DMS53 treated with DMSO at 0.1 percent for 48 hours (cell line): Measurements from ENCODE around the gene TCAF1.
"Not testable (repeated sequence)": the region's sequence is repeated elsewhere in the genome, so short reads cannot be mapped to it uniquely, and the experiment has no call there.

ENCODE experiments used
- DNase-seq: peaks from one replicate; lab custom pipeline; 2025; ENCODE audit not compliant: unreplicated experiment; lab: John Stamatoyannopoulos, UW

The TCAF1 gene

DNA sequence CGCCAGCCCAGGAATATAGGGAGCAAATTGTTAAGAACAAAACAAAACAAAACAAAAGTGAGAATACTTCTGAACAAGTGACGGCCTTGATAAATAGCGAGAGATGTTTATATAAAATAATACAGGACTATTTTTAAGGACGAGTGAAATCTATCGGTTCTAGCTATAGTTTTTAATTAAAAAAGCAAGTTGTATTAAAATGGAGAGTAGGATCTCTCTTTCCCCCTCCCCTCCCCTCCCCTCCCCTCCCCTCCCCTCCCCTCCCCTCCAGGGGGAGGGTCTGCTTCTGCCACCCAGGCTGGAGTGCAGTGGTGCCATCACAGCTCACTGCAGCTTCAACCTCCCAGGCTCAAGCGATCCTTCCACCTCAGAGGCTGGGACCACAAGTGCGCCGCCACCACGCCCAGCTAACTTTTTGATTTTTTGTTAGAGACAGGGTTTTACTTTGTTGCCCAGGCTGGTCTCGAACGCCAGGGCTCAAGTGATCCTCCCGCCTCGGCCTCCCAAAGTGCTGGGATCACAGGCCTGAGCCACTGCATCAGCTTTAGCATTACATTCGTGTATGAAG lies 440 bp upstream of the TCAF1 start:
- no peak for DNase-seq

- peak; percentile 68 for DNase-seq
Measured at GRCh38 chr7:143901332-143901667, 676 bp downstream of the TCAF1 start.

DNA sequence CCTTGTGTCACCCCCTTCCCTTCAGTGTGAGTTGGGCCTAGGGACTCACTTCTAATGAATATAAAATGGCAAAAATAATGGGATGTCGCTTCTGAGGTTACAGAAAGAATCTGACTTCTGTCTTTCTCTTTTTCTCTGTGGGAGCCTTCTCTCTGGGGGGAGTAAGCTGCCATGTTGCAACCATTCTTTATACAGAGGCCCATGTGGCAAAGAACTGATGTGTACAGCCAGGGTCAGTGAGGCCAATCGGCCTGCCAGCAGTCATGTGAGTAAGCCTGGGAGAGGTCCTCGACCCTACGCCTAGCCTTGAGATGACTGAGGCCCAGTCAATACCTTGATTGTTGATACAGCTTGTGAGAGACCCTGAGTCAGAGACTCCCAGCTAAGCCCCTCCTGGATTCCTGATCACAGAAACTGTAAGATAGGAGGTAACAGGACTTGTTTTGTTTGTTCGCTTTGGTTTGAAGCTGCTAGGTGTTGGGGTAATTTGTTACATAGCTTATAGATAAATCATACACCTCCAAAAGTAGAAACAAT lies 1.7 kb downstream of the TCAF1 start:
- DNase-seq = no peak

DNA sequence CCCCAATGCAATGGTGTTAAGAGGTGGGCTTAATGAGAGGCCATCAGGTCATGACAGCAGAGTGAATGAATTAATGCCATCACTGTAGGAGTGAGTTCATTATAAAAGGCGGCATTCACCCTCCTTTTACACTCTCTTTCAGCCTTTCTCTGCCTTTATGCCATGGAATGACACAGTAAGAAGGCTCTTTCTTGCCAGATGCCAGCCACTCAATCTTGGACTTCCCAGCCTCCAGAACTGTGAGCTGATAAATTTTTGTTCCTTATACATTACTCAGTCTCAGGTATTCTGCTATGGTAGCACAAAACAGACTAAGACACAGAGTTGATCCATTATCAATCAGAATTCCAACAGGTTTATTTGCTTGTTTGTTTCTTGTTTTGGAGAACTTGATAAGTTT lies 3.2 kb downstream of the TCAF1 start:
- DNase-seq = no peak

DNA sequence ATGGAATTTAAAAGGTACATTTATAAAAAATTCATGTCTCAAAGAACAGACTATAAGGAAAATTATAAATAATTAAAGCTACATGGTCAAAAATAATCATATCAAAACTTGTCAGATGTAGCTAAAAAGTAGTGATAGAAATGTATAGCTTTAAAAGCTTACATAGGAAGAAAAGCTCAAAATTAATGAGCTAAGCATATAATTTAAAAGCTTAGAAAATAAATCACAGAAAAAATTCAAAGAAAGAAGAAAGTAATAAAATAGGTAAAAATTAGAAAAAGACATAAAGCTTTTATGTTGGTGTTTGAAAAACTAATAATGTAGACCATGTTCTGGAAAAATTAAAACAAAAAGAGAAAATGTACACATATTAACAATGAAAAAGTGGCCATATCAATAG lies 5.3 kb downstream of the TCAF1 start:
- no peak for DNase-seq

DNA sequence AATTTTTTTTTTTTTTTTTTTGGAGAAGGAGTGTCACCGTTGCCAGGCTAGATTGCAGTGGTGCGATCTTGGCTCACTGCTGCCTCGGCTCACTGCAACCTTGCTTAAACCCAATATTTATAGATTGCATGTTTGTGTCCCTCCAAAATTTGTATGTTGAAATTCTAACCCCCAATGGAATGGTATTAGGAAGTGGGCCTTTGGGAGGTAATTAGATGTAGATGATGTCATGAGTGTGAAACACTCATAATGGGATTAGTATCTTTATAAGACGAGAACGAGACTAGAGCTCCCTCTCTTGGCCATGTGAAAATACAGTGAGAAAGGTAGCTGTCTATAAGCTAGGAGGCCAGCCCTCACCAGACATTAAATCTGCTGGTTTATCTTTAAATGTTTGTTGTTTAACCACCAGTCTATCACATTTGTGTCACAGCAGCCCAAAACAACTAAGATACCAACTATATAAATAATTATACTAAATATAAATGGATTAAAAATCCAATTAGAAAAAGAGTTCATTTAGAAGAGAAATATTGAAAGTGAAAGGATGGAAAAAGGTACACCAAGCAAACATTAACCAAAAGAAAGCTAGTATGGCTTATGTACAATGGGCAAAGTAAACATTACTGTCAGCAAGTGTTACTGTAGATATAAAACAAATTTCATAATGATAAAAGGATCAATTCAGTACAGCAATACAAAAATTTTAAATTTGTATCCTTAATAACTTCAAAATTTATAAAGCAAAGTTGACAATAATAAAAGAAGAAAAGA lies 9.3 kb downstream of the TCAF1 start:
- peak; percentile 90 for DNase-seq

- no peak for DNase-seq
Measured at GRCh38 chr7:143891457-143891856, 10.5 kb downstream of the TCAF1 start.

GRCh38 chr7:143890558-143890957 lies 11.4 kb downstream of the TCAF1 start:
- DNase-seq = no peak

GRCh38 chr7:143889068-143889467 lies 12.9 kb downstream of the TCAF1 start:
- DNase-seq = no peak

- no peak for DNase-seq
Measured at GRCh38 chr7:143886826-143887477, 15.0 kb downstream of the TCAF1 start.

DNA sequence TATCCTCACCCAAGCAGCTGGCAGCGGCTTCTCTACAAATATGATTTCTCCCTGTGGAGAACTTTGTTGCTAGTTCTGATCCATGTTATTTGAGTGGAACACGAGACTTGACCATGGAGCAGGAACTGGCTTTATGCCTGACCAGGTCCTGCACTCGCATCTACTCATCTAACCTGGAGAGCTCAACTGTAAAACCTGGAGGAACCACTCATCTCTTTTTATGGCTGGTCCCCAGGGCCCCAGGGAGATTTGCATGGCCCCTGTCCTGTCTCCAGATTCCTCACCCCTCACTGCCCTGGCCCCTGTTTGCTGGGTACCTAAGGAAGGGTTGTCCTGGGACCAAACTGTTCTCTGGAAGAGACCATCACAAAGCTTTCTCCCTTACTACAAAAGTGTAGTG lies 16.0 kb downstream of the TCAF1 start:
- no peak for DNase-seq

- no peak for DNase-seq
Measured at GRCh38 chr7:143884969-143885559, 16.9 kb downstream of the TCAF1 start.

GRCh38 chr7:143884241-143884968 lies 17.6 kb downstream of the TCAF1 start:
- DNase-seq = no peak

GRCh38 chr7:143882604-143883078 lies 19.3 kb downstream of the TCAF1 start:
- DNase-seq = peak; percentile 49

- DNase-seq = peak; percentile 30
Measured at GRCh38 chr7:143882020-143882603, 19.9 kb downstream of the TCAF1 start.

- no peak for DNase-seq
Measured at GRCh38 chr7:143878884-143879283, 23.1 kb downstream of the TCAF1 start.

- DNase-seq = no peak
Measured at GRCh38 chr7:143877098-143877497, 24.9 kb downstream of the TCAF1 start.

GRCh38 chr7:143876218-143876617 lies 25.8 kb downstream of the TCAF1 start:
- DNase-seq = no peak

DNA sequence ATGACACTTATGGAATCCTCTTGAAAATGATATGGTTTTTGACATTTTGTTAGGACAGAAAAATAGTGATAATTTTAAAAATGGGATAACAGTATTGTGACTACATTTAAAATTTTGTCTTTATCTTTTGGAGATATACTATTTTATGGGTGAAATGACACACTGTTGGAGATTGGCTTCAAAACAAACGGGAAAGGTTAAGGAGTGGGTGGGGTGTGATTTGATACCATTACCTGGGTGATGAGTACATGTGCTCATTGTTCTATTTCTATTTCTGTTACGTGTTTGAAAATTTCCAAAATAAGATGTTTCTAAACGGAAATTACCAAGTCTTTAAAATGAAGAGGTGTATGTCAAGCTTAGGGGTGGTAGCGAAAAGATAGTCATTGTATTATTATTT lies 28.7 kb downstream of the TCAF1 start:
- DNase-seq = not testable (repeated sequence)

DNA sequence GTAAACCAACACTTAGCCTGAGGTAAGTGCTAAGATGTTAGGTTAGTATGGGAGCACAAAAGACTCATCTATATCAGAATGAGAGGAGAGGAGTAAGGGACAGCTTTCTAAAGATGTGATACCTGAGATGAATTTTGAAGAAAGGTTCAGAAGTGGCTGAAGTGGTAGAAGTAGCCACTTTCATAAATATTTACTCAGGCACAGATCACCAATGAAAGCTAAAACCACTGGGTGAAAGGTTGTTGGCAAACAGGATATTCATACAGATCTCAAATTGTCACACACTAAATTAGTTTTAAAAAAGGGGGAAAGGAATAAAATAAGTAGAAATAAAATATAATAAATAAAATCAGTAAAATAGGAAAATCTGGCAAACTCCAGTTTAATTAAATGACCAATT lies 30.4 kb downstream of the TCAF1 start:
- not testable (repeated sequence) for DNase-seq

DNA sequence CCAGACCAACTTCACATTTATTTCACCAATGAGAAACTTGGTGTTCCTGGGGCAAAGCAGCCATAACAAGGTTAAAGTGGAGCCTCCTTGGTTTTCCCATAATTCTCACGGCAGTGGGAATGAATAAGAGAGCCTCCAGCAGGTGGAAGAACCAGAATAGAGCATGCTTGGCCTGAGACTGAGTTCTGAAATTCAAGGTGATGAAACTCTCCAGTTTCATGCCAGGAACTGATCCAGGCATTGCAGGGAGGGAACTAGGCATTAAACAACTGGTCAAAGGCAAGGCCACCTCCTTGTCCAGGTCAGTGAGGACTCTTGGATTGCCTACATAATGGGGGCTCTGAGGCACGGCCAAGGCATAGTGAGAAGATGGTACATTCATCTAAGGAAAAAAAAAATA lies 44.0 kb downstream of the TCAF1 start:
- not testable (repeated sequence) for DNase-seq
